HCT116 (cell line): ENCODE measurements around the gene DYNC2H1. TPM values are rescaled to one million over a fixed set of nuclear protein-coding genes. Genes with fewer than 3 reads are reported as not detected.

Experiments used
- ATAC-seq: fragments of 200-7000 bp; cut with Tn5 transposase; 2 replicates; pipeline ENCODE4 v1.9.1; 2020; ENCODE audit warnings: mild to moderate bottlenecking, moderate library complexity
- BruUV-seq: library from RNA; stranded (reverse); fragments of 400-500 nt; replicated peaks from 2 replicates; lab custom pipeline; 2021; lab: Mats Ljungman, UMichigan
- CTCF ChIA-PET: fragments of 300-600 bp; sonication (Branson Sonifier 250); formaldehyde crosslinking; loops from one replicate; lab custom pipeline; 2021; ENCODE audit warnings: antibody characterized with exemption; lab: Charles Lee
- POLR2A ChIA-PET: fragments of 300-600, 350-600 bp; sonication (Branson Sonifier 250); formaldehyde crosslinking; loops from one replicate; lab custom pipeline; 2021; ENCODE audit warnings: antibody characterized with exemption; lab: Charles Lee
- RAD21 ChIA-PET, 2 experiments: fragments of 300-600 bp; sonication (Branson Sonifier 250); formaldehyde crosslinking; loops; one replicate each; lab custom pipeline; 2023; ENCODE audit warnings: low total read pairs in 2 of 2; ENCODE audit not compliant: uncharacterized antibody in 2 of 2, unreplicated experiment in 2 of 2, low non-redundant PET in 1 of 2; lab: Charles Lee
- DNase-seq: peaks from one replicate; pipeline ENCODE4 v3.0.0-alpha.2; 2010; ENCODE audit warnings: low read depth, low spot score
- H2AFZ ChIP-seq: fragments of 200-600 bp; shearing (Covaris generic), sonication (generic); 2 replicates; pipeline ENCODE4 v1.6.1; 2017; ENCODE audit warnings: low read depth, mixed run types, mixed read lengths, antibody characterized with exemption, low read length; ENCODE audit not compliant: poor library complexity, severe bottlenecking
- H3K27ac ChIP-seq: 2 replicates; pipeline ENCODE4 v1.5.1; 2012; ENCODE audit warnings: low read depth, low read length
- H3K27me3 ChIP-seq: fragments of 200-600 bp; sonication (generic); 2 replicates; pipeline ENCODE4 v1.6.1; 2016; ENCODE audit warnings: mixed run types, low read length, mixed read lengths; ENCODE audit not compliant: insufficient read depth
- H3K36me3 ChIP-seq, 2 experiments: fragments of 200-500 bp in 1 of 2; fragments of 200-600 bp in 1 of 2; sonication (Bioruptor generic) in 1 of 2; sonication (generic) in 1 of 2; 2 replicates each; pipeline versions ENCODE4 v1.5.1 to v1.6.1; 2014 to 2016; ENCODE audit warnings: low read length in 2 of 2, inconsistent platforms in 1 of 2, mixed read lengths in 1 of 2, mixed run types in 1 of 2; ENCODE audit not compliant: insufficient read depth in 2 of 2, control insufficient read depth in 1 of 2
- H3K4me1 ChIP-seq, 2 experiments: fragments of 200-600 bp in 1 of 2; sonication (generic) in 1 of 2; 2 replicates each; pipeline versions ENCODE4 v1.5.1 to v1.6.1; 2012 to 2017; ENCODE audit warnings: low read length in 2 of 2, inconsistent platforms in 1 of 2, mild to moderate bottlenecking in 1 of 2, mixed read lengths in 1 of 2, mixed run types in 1 of 2, moderate library complexity in 1 of 2; ENCODE audit not compliant: insufficient read depth in 2 of 2, control insufficient read depth in 1 of 2
- H3K4me2 ChIP-seq: fragments of 200-600 bp; sonication (generic); 2 replicates; pipeline ENCODE4 v1.6.1; 2017; ENCODE audit warnings: mixed run types, low read length, mixed read lengths
- H3K4me3 ChIP-seq, 2 experiments: fragments of 200-600 bp in 1 of 2; sonication (generic) in 1 of 2; replicated peaks in 1 of 2; 2 replicates each; pipeline ENCODE4 v1.5.1; 2011 to 2016; ENCODE audit warnings: low read length in 2 of 2, control low read depth in 1 of 2, low read depth in 1 of 2, mild to moderate bottlenecking in 1 of 2, mixed read lengths in 1 of 2, mixed run types in 1 of 2
- H3K79me2 ChIP-seq: fragments of 200-600 bp; sonication (generic); 2 replicates; pipeline ENCODE4 v1.6.1; 2017; ENCODE audit warnings: mild to moderate bottlenecking, mixed run types, low read length, moderate library complexity, mixed read lengths; ENCODE audit not compliant: insufficient read depth
- H3K9ac ChIP-seq: fragments of 200-600 bp; sonication (generic); 2 replicates; pipeline ENCODE4 v1.6.1; 2016; ENCODE audit warnings: low read length, mixed read lengths
- H3K9me2 ChIP-seq: fragments of 200-600 bp; sonication (generic), shearing (Covaris generic); 2 replicates; pipeline ENCODE4 v1.6.1; 2017; ENCODE audit warnings: mixed run types, mild to moderate bottlenecking, moderate library complexity; ENCODE audit not compliant: insufficient read depth
- H3K9me3 ChIP-seq, 2 experiments: fragments of 200-500 bp in 1 of 2; fragments of 200-600 bp in 1 of 2; sonication (Bioruptor generic) in 1 of 2; sonication (generic) in 1 of 2; 2 replicates each; pipeline ENCODE4 v1.6.1; 2014 to 2017; ENCODE audit warnings: low read length in 2 of 2, mixed read lengths in 2 of 2, inconsistent platforms in 1 of 2, low read depth in 1 of 2, mild to moderate bottlenecking in 1 of 2, mixed run types in 1 of 2, moderate library complexity in 1 of 2; ENCODE audit not compliant: control insufficient read depth in 1 of 2, insufficient read depth in 1 of 2
- H4K20me1 ChIP-seq: fragments of 200-600 bp; sonication (generic), shearing (Covaris generic); 2 replicates; pipeline ENCODE4 v1.6.1; 2017; ENCODE audit warnings: mixed run types, mild to moderate bottlenecking, moderate library complexity; ENCODE audit not compliant: insufficient read depth
- ATF3 ChIP-seq: IDR thresholded peaks from 2 replicates; pipeline ENCODE4 v1.6.1; 2012
- CBX3 ChIP-seq: IDR thresholded peaks from 2 replicates; pipeline ENCODE4 v1.6.1; 2012; ENCODE audit warnings: low read depth
- CEBPB ChIP-seq: IDR thresholded peaks from 2 replicates; pipeline ENCODE4 v1.6.1; 2012; ENCODE audit warnings: low read depth
- CTCF ChIP-seq, 3 experiments: fragments of 200-600 bp in 1 of 3; sonication (generic) in 1 of 3; IDR thresholded peaks in 2 of 3; conservative IDR thresholded peaks in 1 of 3; 2 replicates each; pipeline ENCODE4 v1.5.1; 2012 to 2017; ENCODE audit warnings: low read depth in 2 of 3, low read length in 2 of 3, antibody characterized with exemption in 1 of 3, borderline replicate concordance in 1 of 3, control low read depth in 1 of 3, mild to moderate bottlenecking in 1 of 3, mixed read lengths in 1 of 3, mixed run types in 1 of 3, moderate library complexity in 1 of 3; ENCODE audit not compliant: insufficient read depth in 1 of 3
- EGR1 ChIP-seq: IDR thresholded peaks from 2 replicates; pipeline ENCODE4 v1.6.1; 2012; ENCODE audit warnings: low read depth
- ELF1 ChIP-seq: IDR thresholded peaks from 2 replicates; pipeline ENCODE4 v1.6.1; 2012; ENCODE audit warnings: low read depth, borderline replicate concordance
- EZH2 ChIP-seq: fragments of 200-600 bp; sonication (generic); IDR thresholded peaks from 2 replicates; pipeline ENCODE4 v1.6.1; 2017; ENCODE audit warnings: antibody characterized with exemption, mixed run types
- FOSL1 ChIP-seq: IDR thresholded peaks from 2 replicates; pipeline ENCODE4 v1.6.1; 2012; ENCODE audit warnings: low read depth
- JUND ChIP-seq: IDR thresholded peaks from 2 replicates; pipeline ENCODE4 v1.6.1; 2012
- RAD21 ChIP-seq: IDR thresholded peaks from 2 replicates; pipeline ENCODE4 v1.6.1; 2012; ENCODE audit warnings: low read depth, mild to moderate bottlenecking
- SIN3A ChIP-seq: IDR thresholded peaks from 2 replicates; pipeline ENCODE4 v1.6.1; 2012; ENCODE audit warnings: low read depth
- SP1 ChIP-seq: IDR thresholded peaks from 2 replicates; pipeline ENCODE4 v1.6.1; 2012; ENCODE audit warnings: low read depth
- TCF7L2 ChIP-seq: IDR thresholded peaks from 2 replicates; pipeline ENCODE4 v1.7.0; 2011; ENCODE audit warnings: borderline replicate concordance, inconsistent platforms; ENCODE audit not compliant: insufficient read depth, insufficient read length; ENCODE audit errors: extremely low read depth
- YY1 ChIP-seq: IDR thresholded peaks from 2 replicates; pipeline ENCODE4 v1.6.1; 2011; ENCODE audit warnings: low read length, low read depth, moderate library complexity, mild to moderate bottlenecking; ENCODE audit not compliant: insufficient replicate concordance; ENCODE audit errors: extremely low read depth
- ZBTB33 ChIP-seq: IDR thresholded peaks from 2 replicates; pipeline ENCODE4 v1.6.1; 2011; ENCODE audit warnings: mild to moderate bottlenecking, low read length, moderate library complexity; ENCODE audit not compliant: insufficient replicate concordance; ENCODE audit errors: extremely low read depth
- ZFX ChIP-seq: fragments of 450-650 bp; IDR thresholded peaks from 2 replicates; pipeline ENCODE4 v1.6.1; 2017
- intact Hi-C: fragments of 100-400 bp; cut with micrococcal nuclease; formaldehyde crosslinking; loops from 2 replicates; pipeline ENCODE4 v1.10.0; 2022
- total RNA-seq: library from RNA; stranded (reverse); gene quantifications from one replicate; pipeline ENCODE4 v1.2.1, GENCODE V29; 2021; ENCODE audit not compliant: unreplicated experiment

Gene DYNC2H1
- total RNA-seq, 1 experiment from 2014 or later: 1.5 TPM

- Histone ChIP-seq H3K27ac (no peak overlapping the region), H3K9me2 (no peaks in the 10 kb centered on the region), H3K4me2 (no peak overlapping the region), H4K20me1 (peaks cover 3% of the 10 kb centered on the region; the same call in 1 of the 2 replicates), H3K79me2 (peaks cover 95% of the 10 kb centered on the region), H3K4me1 (no peaks in the 10 kb centered on the region), H3K27me3 (no peaks in the 10 kb centered on the region), H3K4me3 (no peak overlapping the region), H3K36me3 (peaks cover 24 to 30% of the 10 kb centered on the region in 2 experiments), H3K9me3 (no peaks in the 10 kb centered on the region), H2AFZ (no peak overlapping the region), H3K9ac (no peak overlapping the region)
- intact Hi-C loops: no loop called here
- ChIA-PET RAD21 (no interaction called here), POLR2A (no interaction called here), CTCF (interaction anchor here (1.1 kb wide), 1 partner anchor 343 kb away, joined by 3 read pairs; no protein-coding TSS in a partner anchor)
- ATAC-seq (no peak), DNase-seq (no peak)
- no TSS peak for BruUV-seq
- TF ChIP-seq ZFX: no peak
- no peak for TF ChIP-seq EGR1
- no peak for TF ChIP-seq CEBPB
- TF ChIP-seq FOSL1: no peak
- TF ChIP-seq SIN3A: no peak
- no peak for TF ChIP-seq CTCF (IDR thresholded peaks at IDR 0.05 in 2 of 3, conservative IDR thresholded peaks at IDR 0.05 in 1 of 3; ENCODE audit: borderline replicate concordance in 1 of 3, insufficient read depth in 1 of 3, low read depth in 2 of 3, low read length in 2 of 3)
- no peak for TF ChIP-seq ELF1
- no peak for TF ChIP-seq ZBTB33
- TF ChIP-seq RAD21: no peak
- no peak for TF ChIP-seq SP1
- TF ChIP-seq TCF7L2: no peak
- no peak for TF ChIP-seq JUND
- no peak for TF ChIP-seq CBX3
- TF ChIP-seq ATF3: no peak
- no peak for TF ChIP-seq YY1
- TF ChIP-seq EZH2: no peak
These were observed 32.9 kb upstream of the DYNC2H1 start for GRCh38 chr11:103076361-103076760.
